CD4-positive, alpha-beta T cell treated with Interleukin-6 at 100 ng/mL for 8 hours (primary cell): ENCODE measurements around the gene BCL11A.

ENCODE experiments used
- DNase-seq: peaks from one replicate; pipeline ENCODE4 v3.0.0-alpha.2; 2020; ENCODE audit warnings: mixed read lengths, low spot score

BCL11A gene

DNA sequence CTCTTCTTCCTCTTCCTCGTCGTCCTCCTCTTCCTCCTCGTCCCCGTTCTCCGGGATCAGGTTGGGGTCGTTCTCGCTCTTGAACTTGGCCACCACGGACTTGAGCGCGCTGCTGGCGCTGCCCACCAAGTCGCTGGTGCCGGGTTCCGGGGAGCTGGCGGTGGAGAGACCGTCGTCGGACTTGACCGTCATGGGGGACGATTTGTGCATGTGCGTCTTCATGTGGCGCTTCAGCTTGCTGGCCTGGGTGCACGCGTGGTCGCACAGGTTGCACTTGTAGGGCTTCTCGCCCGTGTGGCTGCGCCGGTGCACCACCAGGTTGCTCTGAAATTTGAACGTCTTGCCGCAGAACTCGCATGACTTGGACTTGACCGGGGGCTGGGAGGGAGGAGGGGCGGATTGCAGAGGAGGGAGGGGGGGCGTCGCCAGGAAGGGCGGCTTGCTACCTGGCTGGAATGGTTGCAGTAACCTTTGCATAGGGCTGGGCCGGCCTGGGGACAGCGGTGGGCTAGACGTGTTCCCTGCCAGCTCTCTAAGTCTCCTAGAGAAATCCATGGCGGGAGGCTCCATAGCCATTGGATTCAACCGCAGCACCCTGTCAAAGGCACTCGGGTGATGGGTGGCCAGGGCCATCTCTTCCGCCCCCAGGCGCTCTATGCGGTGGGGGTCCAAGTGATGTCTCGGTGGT, 91.9 kb downstream of the BCL11A start:
- DNase-seq: no peak

DNA sequence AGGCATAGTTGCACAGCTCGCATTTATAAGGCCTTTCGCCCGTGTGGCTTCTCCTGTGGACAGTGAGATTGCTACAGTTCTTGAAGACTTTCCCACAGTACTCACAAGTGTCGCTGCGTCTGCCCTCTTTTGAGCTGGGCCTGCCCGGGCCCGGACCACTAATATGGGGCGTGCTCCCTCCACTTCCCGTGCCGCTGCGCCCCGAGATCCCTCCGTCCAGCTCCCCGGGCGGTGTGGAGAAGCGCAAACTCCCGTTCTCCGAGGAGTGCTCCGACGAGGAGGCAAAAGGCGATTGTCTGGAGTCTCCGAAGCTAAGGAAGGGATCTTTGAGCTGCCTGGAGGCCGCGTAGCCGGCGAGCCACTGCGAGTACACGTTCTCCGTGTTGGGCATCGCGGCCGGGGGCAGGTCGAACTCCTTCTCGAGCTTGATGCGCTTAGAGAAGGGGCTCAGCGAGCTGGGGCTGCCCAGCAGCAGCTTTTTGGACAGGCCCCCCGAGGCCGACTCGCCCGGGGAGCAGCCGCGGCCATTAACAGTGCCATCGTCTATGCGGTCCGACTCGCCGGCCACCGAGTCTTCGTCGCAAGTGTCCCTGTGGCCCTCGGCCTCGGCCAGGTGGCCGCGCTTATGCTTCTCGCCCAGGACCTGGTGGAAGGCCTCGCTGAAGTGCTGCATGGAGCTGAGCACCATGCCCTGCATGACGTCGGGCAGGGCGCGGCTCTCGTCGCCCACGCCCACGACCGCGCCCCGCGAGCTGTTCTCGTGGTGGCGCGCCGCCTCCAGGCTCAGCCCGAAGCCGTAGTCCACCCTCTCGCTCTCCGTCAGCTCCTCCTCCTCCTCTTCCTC, 92.7 kb downstream of the BCL11A start:
- no peak for DNase-seq

DNA sequence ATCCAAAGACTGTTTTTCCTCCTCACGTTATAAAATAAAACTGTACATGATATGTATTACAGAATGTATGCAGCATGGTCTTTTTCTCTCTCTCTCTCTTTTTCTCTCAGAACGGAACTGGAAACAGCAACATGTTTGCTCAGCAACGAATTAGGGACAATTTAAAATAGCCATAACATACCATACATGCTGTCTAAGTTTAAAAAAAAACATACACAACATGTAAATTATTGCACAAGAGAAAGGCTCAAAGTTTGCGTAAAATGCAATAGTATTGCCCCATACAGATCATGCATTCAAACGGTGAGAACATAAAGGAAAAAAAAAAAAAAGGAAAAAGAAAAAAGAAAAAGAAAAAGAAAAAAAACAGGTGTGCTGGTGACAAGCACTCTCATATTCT, 93.6 kb downstream of the BCL11A start:
- no peak for DNase-seq

DNA sequence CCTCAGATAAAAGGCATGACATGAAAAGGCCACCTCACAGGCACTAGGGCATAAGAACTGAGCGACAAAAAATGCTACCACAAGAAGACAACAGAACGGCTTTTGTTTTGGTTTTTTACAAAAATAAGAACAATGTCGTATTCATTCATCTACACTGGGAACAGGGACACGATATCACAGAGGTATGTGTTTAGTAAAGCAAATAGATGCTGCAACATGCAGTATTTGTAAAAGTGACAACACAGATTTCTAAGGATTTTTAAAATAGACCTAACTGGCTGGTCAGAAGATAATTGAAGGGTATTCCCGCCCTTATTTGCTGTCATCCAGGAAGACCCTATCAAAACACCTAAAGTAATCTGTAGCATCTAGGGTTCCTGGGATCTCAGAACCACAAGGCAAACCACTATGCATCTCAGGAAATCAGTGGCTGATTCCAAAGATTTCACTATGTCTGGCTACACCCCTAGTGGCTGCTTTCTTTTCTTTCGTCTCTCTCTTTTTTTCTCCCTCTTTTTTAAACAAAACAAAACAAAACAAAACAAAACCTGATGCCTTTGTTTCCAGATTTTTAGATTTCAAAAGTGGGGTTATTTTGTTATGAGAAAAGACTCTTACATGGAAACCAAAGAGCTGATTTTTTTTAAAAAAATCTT, 97.2 kb downstream of the BCL11A start:
- DNase-seq: no peak

- DNase-seq: no peak
Measured at GRCh38 chr2:60453872-60454271, 99.6 kb downstream of the BCL11A start.

GRCh38 chr2:60453301-60453700, 100.2 kb downstream of the BCL11A start:
- DNase-seq: no peak

DNA sequence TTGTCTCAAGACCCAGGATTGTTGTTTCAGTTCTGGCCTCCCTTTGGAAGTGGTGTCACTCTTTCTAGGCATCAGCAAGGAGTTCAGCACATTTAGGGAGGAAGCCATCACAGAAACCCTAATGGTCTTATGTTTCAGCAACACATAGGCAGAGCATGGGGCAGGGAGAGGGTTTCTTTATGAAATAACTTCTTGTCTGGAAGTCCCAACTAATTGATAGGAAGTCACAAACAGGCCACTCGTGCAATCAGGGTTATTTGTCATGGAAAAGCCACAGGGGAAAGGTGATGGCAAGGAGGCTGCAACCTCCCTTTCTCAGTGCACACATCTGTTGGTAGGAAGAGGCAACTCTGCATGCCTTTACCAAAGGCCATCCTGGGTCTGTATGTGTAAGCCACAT, 103.0 kb downstream of the BCL11A start:
- no peak for DNase-seq

GRCh38 chr2:60447943-60448342, 105.5 kb downstream of the BCL11A start:
- no peak for DNase-seq

DNA sequence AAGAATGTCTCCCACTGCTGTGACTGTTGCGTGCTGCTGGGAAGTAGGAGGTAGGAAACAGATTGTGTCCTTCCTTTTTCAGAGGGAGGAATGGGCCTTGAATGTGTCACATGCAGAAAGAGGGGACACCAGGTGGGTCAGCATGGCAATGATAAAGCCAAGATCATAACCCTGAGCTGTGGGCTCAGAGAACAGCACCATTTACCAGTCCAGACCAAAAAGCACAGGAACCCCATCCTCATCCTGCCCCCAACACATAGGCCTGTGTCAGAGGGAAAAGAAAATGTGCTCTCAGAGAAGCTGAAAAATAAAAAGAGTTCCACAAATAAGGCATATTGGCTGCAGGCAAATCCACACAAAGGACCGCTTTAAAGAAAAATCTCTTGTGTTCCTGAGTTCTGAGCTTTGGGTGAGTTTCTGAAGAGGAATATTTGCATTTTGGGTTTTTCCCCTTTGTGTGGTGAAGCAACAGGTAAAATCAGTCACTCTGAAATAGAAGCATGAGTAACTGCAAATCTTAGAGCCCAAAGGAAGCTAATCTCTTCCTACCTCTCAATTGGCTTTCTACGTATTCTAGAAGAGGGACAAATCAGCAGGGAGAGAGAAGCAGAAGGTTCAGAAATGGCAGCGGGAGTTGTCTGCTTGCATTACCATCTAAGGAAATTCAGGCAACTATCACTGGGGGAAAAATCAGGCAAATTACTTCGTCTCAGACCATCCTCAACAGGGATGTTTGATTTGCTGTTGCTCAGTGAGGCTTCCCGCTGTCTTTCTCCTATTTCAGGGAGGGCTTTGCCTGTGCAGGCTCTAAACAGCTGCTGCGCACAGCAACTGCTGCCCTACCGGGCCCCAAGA, 106.8 kb downstream of the BCL11A start:
- no peak for DNase-seq

GRCh38 chr2:60445684-60446179, 107.7 kb downstream of the BCL11A start:
- DNase-seq: no peak

- no peak for DNase-seq
Measured at GRCh38 chr2:60442608-60443007, 110.8 kb downstream of the BCL11A start.

DNA sequence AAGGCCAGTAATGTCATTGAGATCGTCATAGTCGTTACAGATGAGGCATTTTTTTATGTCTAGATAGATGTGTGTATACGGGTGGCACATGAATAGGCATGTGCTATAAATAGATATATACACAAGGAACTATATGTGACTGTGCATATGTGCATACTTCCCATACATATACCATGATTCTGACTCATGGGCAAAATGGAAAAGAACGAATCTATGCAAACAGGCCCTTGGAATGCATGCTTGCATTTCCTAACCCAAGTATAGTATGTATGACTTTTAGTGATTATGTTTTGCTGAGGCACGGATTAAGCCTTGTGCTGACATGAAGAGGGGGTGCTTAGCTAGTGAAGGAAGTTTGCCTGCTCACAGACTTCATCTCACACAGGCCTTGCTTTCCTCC, 111.7 kb downstream of the BCL11A start:
- DNase-seq: no peak

DNA sequence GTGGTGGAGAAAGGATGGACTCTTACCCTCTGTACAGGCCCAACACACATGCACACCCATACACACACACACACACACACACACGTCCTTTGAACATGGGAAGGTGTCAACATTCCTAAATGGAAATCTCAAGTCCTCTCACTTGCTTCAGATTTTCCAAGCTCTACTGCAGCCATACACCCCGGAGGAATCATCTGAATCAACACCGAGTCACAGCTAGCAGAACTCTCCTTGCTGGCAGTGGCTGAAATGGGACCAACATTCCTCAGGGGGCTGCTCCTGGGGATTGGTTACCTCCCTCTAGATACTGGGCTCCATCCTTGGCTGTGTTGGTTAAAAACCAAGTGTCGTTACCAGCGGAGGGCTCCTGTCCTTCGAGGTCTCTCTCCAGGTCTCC, 112.7 kb downstream of the BCL11A start:
- DNase-seq: no peak

- DNase-seq: no peak
Measured at GRCh38 chr2:60440079-60440766, 113.2 kb downstream of the BCL11A start.

DNA sequence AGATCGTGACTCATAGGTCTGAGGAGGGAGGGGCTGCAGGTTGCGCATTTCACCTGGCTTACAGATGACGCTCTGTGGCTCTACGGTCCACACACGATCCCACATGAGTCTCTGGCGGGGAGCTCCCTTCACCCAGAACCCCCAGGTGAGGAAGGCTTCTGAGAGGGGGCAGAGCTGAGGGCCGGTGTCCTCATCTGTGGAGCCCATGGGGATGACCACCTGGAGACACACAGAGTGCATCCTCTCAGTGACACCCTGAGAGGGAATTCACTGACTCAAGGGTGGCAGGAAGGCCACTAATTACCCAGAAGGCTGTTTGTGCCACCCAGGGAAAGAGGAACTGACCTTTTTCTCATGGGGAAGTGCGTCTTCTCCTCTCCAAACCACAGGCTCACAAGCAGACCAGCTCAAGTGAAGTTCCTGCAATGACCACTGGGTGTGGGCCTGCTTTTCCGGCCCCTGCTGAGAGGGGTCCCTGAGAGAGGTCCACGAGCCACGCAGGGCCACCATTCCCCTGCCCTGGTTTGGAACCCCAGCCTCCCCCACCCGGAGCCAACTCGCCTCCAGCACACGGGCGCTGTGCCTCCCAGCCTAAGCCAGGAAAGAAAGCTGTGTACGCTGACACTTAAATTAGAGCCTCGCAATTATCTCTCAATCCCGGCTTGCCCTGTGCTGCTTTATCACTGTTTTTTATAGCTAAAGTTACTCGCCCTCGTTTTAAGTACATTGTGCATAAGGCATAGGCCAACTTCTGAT, 114.1 kb downstream of the BCL11A start:
- DNase-seq: no peak

DNA sequence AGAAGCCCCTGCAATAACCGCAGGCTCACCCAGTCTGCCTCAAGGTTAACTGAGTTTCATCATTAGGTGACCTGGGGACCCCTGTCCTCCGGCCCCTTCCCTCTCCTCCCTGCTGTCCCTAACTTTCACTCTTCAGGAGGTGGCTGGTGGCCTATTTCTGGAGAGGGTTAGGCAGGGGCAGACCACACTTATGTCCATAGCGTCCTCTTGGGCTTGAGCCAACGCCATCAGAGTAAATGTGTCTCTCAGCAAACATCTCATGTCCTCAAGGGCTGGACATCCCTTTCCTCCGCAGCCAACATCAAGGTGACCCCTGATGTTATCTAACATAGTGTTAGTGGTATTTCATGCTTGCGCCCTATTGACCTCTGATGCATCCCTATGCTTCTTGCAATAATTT, 114.8 kb downstream of the BCL11A start:
- DNase-seq: no peak

DNA sequence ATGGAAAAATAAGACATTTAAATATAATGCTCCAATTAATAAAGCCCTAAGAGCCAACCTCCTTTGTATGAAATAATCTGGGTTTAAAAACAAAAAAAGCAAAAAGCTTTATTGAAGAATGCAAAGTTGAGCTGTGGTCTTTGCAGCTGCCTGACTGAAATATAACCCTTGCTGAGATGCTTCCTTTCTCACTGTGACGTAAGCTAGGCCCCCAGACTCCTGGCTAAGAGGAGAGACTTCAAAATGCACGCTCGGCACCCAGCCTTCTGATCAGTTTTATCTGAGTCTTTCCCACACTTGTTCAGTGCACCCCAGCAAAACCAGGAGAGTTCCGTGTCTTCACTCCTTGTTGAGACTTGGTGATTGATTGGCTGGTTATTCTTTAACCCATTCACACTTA, 115.3 kb downstream of the BCL11A start:
- DNase-seq: no peak

DNA sequence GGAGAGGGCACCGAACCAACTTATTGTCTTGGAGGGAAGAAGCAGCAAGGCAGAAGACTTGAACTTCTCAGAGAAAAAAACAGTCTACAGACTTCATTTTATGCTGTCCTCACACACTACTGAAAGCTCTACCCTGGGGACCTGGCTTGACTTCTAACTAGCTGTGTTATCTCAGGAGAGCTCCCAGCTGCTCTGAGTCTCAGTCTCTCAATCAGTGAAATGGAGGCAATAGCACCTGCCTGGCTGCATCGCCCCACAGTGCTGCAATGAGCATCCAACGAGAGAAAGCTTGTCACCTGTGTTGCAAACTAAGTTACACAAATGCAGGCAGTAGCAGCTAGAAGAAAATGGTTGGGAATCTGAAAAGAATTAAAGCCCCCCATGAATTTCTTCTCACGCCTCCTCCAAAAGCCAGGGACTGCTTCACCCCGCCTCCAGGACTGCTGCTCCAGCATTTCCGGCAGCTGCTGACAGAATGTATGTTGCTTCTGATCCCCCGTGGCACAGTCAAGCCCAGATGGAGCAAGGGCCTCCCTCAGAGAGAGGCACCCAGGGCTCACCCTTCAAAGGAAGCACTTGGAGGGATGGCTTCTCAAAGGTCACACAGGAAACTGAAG, 116.3 kb downstream of the BCL11A start:
- no peak for DNase-seq

DNA sequence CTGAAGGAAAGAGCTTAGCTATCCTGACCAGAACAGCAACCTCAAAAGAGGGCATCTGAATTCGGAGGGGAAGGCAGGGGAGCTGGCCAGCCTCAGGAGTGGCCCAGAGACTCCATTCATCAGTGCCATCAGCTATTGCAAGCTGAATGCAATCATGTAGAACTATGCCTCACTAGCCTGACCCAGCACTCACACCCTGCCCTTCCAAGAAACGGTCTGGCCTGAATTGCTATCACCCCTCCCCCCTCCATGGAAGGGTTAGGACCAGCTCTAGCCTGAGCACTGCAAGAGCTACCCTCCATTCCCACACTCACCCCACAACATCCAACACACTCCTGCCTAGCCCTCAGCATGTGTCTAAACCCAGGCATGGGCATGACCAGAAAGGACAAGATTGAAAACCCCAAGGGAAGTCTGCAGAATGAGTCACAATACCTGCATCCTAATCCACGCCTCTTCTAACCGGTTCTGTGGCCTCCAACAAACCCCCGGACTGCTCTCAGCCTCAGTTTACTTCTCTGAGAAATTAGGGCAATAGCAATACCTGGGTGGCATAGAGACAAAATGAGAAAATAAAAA, 120.3 kb downstream of the BCL11A start:
- DNase-seq: no peak
